NCI-H1694 treated with DMSO at 0.1 percent for 48 hours (cell line): ENCODE measurements around the gene ATP7B.
"Not testable (repeated sequence)": the region's sequence is repeated elsewhere in the genome, so short reads cannot be mapped to it uniquely, and the experiment has no call there.

Source experiments
- DNase-seq: peaks from one replicate; lab custom pipeline; 2025; lab: John Stamatoyannopoulos, UW

Gene ATP7B

GRCh38 chr13:52006523-52007245 is 4.6 kb downstream of the ATP7B start:
- DNase-seq: no peak

GRCh38 chr13:52005841-52006522 is 5.3 kb downstream of the ATP7B start:
- no peak for DNase-seq

- DNase-seq: no peak
Observed at GRCh38 chr13:52004511-52005170, 6.6 kb downstream of the ATP7B start.

- peak; percentile 26 for DNase-seq
Observed at GRCh38 chr13:52003541-52003940, 7.7 kb downstream of the ATP7B start.

GRCh38 chr13:52002361-52002760 is 8.9 kb downstream of the ATP7B start:
- DNase-seq: no peak

GRCh38 chr13:52001120-52001731 is 10.0 kb downstream of the ATP7B start:
- peak; percentile 63 for DNase-seq

- DNase-seq: no peak
Observed at GRCh38 chr13:51999921-52000320, 11.3 kb downstream of the ATP7B start.

GRCh38 chr13:51999510-51999911 is 11.7 kb downstream of the ATP7B start:
- no peak for DNase-seq

GRCh38 chr13:51998723-51999509 is 12.3 kb downstream of the ATP7B start:
- DNase-seq: no peak

- no peak for DNase-seq
Observed at GRCh38 chr13:51997641-51998330, 13.5 kb downstream of the ATP7B start.

- no peak for DNase-seq
Observed at GRCh38 chr13:51997186-51997585, 14.1 kb downstream of the ATP7B start.

GRCh38 chr13:51996641-51997040 is 14.6 kb downstream of the ATP7B start:
- no peak for DNase-seq

GRCh38 chr13:51995677-51996551 is 15.3 kb downstream of the ATP7B start:
- no peak for DNase-seq

- no peak for DNase-seq
Observed at GRCh38 chr13:51993713-51994112, 17.5 kb downstream of the ATP7B start.

- DNase-seq: no peak
Observed at GRCh38 chr13:51988988-51989618, 22.1 kb downstream of the ATP7B start.

- DNase-seq: not testable (repeated sequence)
Observed at GRCh38 chr13:51984904-51985303, 26.3 kb downstream of the ATP7B start.

- not testable (repeated sequence) for DNase-seq
Observed at GRCh38 chr13:51983292-51983691, 28.0 kb downstream of the ATP7B start.

GRCh38 chr13:51981355-51981754 is 29.9 kb downstream of the ATP7B start:
- no peak for DNase-seq

GRCh38 chr13:51980908-51981307 is 30.3 kb downstream of the ATP7B start:
- DNase-seq: no peak
